NOMO-1 treated with DMSO at 0.1 percent for 48 hours (cell line): ENCODE measurements around the gene WDR91.

Source experiments
- DNase-seq: peaks from one replicate; lab custom pipeline; 2025; ENCODE audit not compliant: unreplicated experiment; lab: John Stamatoyannopoulos, UW

Gene WDR91

GRCh38 chr7:135211179-135211945, at the start of gene WDR91:
WDR91 (minus strand) TSS chr7:135211526; CDS start chr7:135211502, 24 bp downstream.
- DNase-seq: peak; percentile 73

- no peak for DNase-seq
Observed at GRCh38 chr7:135260470-135260869, 49.1 kb upstream of the WDR91 start.

GRCh38 chr7:135259702-135260101, 48.4 kb upstream of the WDR91 start:
- no peak for DNase-seq

GRCh38 chr7:135258585-135258984, 47.3 kb upstream of the WDR91 start:
- no peak for DNase-seq

- no peak for DNase-seq
Observed at GRCh38 chr7:135257790-135258189, 46.5 kb upstream of the WDR91 start.

- DNase-seq: peak; percentile 16
Observed at GRCh38 chr7:135253851-135254771, 42.8 kb upstream of the WDR91 start.

GRCh38 chr7:135251496-135252391, 40.4 kb upstream of the WDR91 start:
- peak; percentile 0 for DNase-seq

GRCh38 chr7:135248546-135248945, 37.2 kb upstream of the WDR91 start:
- DNase-seq: no peak

GRCh38 chr7:135247746-135248471, 36.6 kb upstream of the WDR91 start:
- no peak for DNase-seq

GRCh38 chr7:135246191-135246825, 35.0 kb upstream of the WDR91 start:
- DNase-seq: no peak

- no peak for DNase-seq
Observed at GRCh38 chr7:135245226-135246190, 34.2 kb upstream of the WDR91 start.

GRCh38 chr7:135242096-135242684, 30.9 kb upstream of the WDR91 start:
- DNase-seq: no peak

GRCh38 chr7:135240441-135240840, 29.1 kb upstream of the WDR91 start:
- no peak for DNase-seq

- no peak for DNase-seq
Observed at GRCh38 chr7:135239263-135239662, 27.9 kb upstream of the WDR91 start.

GRCh38 chr7:135238112-135238744, 26.9 kb upstream of the WDR91 start:
- DNase-seq: no peak

- DNase-seq: no peak
Observed at GRCh38 chr7:135236727-135237126, 25.4 kb upstream of the WDR91 start.

GRCh38 chr7:135235841-135236240, 24.5 kb upstream of the WDR91 start:
- no peak for DNase-seq

- no peak for DNase-seq
Observed at GRCh38 chr7:135234727-135235126, 23.4 kb upstream of the WDR91 start.
